ENCODE results near the gene TENT4B. TPM values are rescaled to one million over a fixed set of nuclear protein-coding genes. Genes with fewer than 3 reads are reported as not detected.
"Not testable (repeated sequence)": the region's sequence is repeated elsewhere in the genome, so short reads cannot be mapped to it uniquely, and the experiment has no call there.

The TENT4B gene
- polyA plus RNA-seq, 6 donors from 2014 or later, result 3.3 to 8.5 (median 4.6) TPM

DNA sequence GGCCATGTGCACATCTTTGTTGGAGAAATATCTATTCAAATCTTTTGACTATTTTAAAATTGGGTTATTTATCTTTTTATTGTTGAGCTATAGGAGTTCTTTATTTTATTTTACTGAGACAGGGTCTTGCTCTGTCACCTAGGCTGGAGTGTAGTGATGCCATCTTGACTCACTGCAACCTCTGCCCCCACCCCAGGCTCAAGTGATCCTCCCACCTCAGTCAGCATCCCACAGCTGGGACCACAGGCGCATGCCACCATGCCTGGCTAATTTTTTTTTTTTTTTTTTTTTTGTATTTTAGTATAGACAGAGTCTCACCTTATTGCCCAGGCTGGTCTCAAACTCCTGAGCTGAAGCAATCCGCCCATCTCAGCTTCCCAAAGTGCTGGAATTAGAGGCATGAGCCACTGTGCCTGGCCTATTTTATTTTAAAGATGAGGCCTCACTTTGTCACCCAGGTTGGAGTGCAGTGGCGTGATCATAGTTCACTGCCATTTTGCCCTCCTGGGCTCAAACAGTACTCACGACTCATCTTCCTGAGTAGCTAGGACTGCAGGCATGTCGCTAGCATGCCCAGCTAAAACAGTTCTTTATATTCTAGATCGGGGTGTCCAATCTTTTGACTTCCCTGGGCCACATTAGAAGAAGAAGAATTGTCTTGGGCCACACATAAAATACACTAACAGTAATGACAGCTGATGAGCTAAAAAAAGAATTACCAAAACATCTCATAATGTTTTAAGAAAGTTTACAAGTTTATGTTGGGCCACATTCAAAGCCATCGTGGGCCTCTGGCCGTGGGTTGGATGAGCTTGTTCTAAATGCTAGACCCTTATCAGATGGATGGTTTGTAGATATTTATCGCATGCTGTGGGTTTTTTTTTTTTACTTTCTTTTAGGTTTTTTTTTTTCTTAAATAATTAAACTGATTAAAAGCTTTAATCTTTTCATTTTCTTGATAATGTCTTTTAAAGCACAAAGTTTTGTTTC, 13.7 kb downstream of the TENT4B start:
- H3K4me3 Mint-ChIP-seq, result peak overlapping the region in 3 of 8 donors; percentile 42 to 87 (median 76)
- DNase-seq, result no peak
- no peaks in the 10 kb centered on the region for H3K36me3 Mint-ChIP-seq
- peaks cover 25 to 66% (median 50%) of the 10 kb centered on the region in 3 donors for H3K4me1 Mint-ChIP-seq
- no peaks in the 10 kb centered on the region for H3K9me3 Mint-ChIP-seq
- no peaks in the 10 kb centered on the region for H3K27me3 Mint-ChIP-seq
- peak overlapping the region in 3 of 6 donors; percentile 46 to 84 (median 62) for H3K27ac Mint-ChIP-seq
- ATAC-seq (ENCODE audit: low read depth in 2 of 2), result no peak

DNA sequence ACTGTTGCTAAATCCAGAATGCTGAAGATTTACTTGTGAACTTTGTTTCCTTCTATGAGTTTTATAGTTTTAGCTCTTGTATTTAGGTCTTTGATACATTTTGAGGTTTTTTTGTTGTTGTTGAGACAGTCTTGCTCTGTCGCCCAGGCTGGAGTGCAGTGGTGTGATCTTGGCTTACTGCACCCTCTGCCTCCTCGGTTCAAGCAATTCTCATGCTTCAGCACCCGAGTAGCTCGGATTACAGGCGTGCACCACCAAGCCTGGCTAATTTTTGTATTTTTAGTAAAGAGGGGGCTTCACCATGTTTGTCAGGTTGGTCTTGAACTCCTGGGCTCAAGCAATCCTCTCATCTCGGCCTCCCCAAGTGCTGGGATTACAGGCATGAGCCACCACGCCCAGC, 14.4 kb downstream of the TENT4B start:
- no peak for ATAC-seq (ENCODE audit: low read depth in 2 of 2)
- Mint-ChIP-seq H3K4me3 (peak overlapping the region in 6 of 8 donors; percentile 15 to 87 (median 40)), H3K36me3 (no peaks in the 10 kb centered on the region), H3K4me1 (peaks cover 24 to 65% (median 50%) of the 10 kb centered on the region in 3 donors), H3K9me3 (no peaks in the 10 kb centered on the region), H3K27me3 (no peaks in the 10 kb centered on the region), H3K27ac (peak overlapping the region in 3 of 6 donors; percentile 62 to 84 (median 70))
- DNase-seq, result no peak

DNA sequence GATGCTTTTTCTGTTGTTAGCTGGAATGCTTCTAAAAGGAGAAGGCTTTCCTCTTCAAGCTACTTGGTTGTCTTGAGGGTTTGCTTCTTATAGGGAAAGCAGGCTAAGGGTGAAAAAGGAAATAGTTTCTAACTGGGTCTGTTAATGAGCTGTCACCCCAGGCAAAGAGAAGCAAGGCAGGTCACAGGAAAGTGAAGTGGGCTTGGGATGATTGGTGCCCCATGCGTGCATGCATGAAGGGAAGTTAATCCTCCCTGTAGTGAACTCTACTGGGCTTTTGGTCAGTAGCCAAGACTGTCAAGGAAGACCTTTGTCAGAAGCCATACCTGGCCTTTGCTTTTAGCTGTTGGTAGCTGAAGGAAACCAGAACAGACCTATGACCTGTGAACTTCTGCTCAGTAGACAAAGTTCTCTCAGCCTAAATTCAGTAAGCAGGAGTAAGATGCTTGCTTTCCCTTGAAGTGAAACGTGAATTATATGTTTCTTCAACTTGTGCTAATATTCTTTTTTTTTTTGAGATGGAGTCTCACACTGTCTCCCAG, 16.5 kb downstream of the TENT4B start:
- DNase-seq, result no peak
- H3K27me3 Mint-ChIP-seq, result no peaks in the 10 kb centered on the region
- no peak for ATAC-seq (ENCODE audit: low read depth in 2 of 2)
- peaks cover 35 to 68% (median 57%) of the 10 kb centered on the region in 3 donors for H3K4me1 Mint-ChIP-seq
- H3K4me3 Mint-ChIP-seq, result peak overlapping the region in 2 of 8 donors; percentile 3 to 33
- H3K36me3 Mint-ChIP-seq, result no peaks in the 10 kb centered on the region
- peak overlapping the region in 3 of 6 donors; percentile 19 to 63 (median 24) for H3K27ac Mint-ChIP-seq
- no peaks in the 10 kb centered on the region for H3K9me3 Mint-ChIP-seq

DNA sequence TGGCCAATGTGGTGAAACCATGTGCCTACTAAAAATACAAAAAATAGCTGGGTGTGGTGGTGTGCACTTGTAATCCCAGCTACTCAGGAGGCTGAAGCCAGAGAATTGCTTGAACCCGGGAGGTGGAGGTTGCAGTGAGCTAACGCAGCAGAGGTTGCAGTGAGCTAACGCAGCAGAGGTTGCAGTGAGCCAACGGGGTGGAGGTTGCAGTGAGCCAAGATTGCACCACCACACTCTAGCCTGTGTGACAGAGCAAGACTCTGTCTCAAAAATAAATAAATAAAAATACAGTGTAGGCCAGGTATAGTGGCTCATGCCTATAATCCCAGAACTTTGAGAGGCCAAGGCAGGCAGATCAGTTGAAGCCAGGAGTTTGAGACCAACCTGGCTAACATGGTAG, 18.7 kb downstream of the TENT4B start:
- not testable (repeated sequence) for H3K4me3 Mint-ChIP-seq; H3K36me3 Mint-ChIP-seq; H3K9me3 Mint-ChIP-seq; DNase-seq; H3K27me3 Mint-ChIP-seq; ATAC-seq (ENCODE audit: low read depth in 2 of 2)
- H3K27ac Mint-ChIP-seq, result peak overlapping the region in 1 of 6 donors; percentile 80
- peaks cover 26 to 69% (median 59%) of the 10 kb centered on the region in 3 donors for H3K4me1 Mint-ChIP-seq

DNA sequence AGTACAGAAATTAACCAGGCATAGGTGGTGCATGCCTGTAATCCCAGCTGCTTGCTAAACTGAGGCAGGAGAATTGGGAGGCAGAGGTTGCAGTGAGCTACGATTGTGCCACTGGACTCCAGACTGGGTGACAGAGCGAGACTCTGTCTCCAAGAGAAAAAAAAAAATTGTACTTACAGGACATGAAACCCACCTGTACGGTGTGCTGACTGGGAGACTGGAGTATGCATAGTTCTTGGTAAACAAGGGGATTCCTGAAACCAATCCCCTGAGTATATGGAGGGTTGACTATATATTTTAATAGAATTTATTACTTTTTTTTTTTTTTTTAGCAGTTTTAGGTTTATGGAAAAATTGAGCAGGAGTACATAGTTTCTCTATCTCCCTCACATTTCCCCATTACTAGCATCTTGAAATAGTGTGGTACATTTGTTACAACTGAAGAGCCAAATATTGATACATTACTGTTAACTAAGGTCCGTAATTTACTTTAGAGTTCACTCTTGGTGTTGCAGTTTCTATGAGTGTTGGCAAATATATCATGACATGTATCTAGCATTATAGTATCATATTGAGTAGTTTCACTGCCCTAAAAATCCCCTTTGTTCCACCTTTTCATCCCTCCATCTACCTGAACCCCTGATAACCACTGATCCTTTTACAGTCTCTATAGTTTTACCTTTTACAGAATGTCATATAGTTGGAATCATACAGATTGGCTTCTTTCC, 19.3 kb downstream of the TENT4B start:
- no peak overlapping the region for H3K4me3 Mint-ChIP-seq

DNA sequence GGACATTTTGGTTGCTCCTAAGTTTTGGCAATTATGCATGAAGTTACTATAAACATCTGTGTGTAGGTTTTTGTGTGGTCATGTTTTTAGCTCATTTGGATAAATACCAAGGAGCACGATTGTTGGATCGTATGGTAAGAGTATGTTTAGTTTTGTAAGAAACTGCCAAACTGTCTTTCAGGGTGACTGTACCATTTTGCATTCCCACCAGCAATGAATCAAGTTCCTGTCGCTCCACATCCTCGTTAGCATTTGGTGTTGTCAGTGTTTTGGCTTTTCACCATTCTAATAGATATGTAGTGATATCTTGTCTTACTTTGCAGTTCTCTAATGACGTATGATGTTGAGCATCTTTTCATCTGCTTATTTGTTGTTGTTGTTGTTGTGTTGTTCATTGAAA, 20.2 kb downstream of the TENT4B start:
- Mint-ChIP-seq H3K4me3 (no peak overlapping the region), H3K9me3 (no peaks in the 10 kb centered on the region), H3K4me1 (peaks cover 19 to 62% (median 56%) of the 10 kb centered on the region in 3 donors), H3K27me3 (no peaks in the 10 kb centered on the region), H3K36me3 (no peaks in the 10 kb centered on the region), H3K27ac (peak overlapping the region in 1 of 6 donors; percentile 60)
- ATAC-seq (ENCODE audit: low read depth in 2 of 2) (no peak), DNase-seq (no peak)

More for the DNA sequence above, 19.3 kb downstream of the TENT4B start:
- no peaks in the 10 kb centered on the region for H3K9me3 Mint-ChIP-seq
- H3K27me3 Mint-ChIP-seq, result no peaks in the 10 kb centered on the region
- ATAC-seq (ENCODE audit: low read depth in 2 of 2), result no peak
- peaks cover 22 to 66% (median 55%) of the 10 kb centered on the region in 3 donors for H3K4me1 Mint-ChIP-seq
- no peak for DNase-seq
- peak overlapping the region in 1 of 6 donors; percentile 80 for H3K27ac Mint-ChIP-seq
- no peaks in the 10 kb centered on the region for H3K36me3 Mint-ChIP-seq

DNA sequence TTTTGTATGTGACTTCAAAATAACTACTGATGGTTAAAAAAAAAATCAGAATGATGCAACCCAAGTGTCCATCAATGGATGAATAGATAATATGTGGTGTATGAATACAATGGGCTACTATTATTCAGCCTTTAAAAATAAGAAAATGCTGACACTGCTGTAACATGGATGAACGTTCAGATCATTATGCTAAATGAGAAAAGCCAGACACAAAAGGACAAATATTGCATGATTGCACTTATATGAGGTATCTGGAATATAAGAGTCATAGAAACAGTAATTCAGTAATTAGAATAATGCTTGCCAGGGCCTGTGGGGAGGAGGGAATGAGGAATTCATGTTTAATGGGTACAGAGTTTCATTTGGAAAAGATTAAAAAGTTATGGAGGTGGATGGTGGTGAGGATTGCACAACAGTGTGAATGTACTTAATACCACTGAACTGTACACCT, 25.4 kb downstream of the TENT4B start:
- Mint-ChIP-seq H3K4me1 (peaks cover 16 to 41% (median 34%) of the 10 kb centered on the region in 3 donors), H3K4me3 (no peak overlapping the region), H3K27ac (no peak overlapping the region), H3K9me3 (no peaks in the 10 kb centered on the region), H3K36me3 (peaks cover 0 to 4% of the 10 kb centered on the region in 2 donors), H3K27me3 (no peaks in the 10 kb centered on the region)
- DNase-seq (no peak), ATAC-seq (ENCODE audit: low read depth in 2 of 2) (no peak)

DNA sequence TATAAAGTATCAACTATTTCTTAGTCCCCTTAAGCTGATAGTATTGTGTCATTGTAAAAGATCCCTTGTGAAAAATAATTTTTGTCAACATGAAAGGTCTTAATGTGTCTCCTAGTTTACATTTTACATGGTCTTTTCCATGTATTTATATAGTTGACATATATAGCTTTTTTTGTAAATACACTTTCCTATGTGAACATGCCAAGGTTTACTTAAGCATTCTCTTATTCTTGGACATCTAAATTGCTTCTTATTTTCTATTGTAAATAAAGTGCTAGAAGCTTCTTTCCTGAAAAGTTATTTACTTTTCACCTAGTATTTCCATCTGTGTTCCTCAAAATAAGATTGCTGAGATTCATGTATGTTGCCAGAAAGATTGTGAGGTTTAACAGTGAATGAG, 29.3 kb downstream of the TENT4B start:
- H3K4me1 Mint-ChIP-seq, result peaks cover 31 to 38% (median 33%) of the 10 kb centered on the region in 3 donors
- ATAC-seq (ENCODE audit: low read depth in 2 of 2) (no peak), DNase-seq (no peak)
- H3K27ac Mint-ChIP-seq, result peak overlapping the region in 1 of 6 donors; percentile 52
- no peak overlapping the region for H3K4me3 Mint-ChIP-seq
- no peaks in the 10 kb centered on the region for H3K27me3 Mint-ChIP-seq
- H3K9me3 Mint-ChIP-seq, result no peaks in the 10 kb centered on the region
- H3K36me3 Mint-ChIP-seq, result peaks cover 0 to 4% of the 10 kb centered on the region in 2 donors

DNA sequence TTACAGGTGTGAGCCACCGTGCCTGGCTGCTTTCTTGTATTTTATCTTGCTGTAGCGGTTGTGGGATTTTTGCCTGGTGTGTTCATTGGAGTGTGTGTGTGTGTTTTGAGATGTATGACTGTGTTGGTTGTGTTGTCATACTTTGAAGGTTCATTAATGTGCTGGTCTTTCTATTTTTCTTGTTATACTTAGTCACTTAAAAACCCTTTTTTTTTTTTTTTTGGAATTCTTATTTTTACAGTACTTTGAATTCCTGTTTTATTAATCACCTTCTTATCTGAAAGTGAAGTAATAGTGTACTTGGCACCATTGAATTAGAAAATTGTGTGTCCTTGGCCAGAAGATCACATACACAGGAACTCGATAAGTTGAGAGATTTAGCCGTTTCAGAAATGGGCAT, 30.2 kb downstream of the TENT4B start:
- Mint-ChIP-seq H3K27me3 (no peaks in the 10 kb centered on the region), H3K4me1 (peaks cover 31 to 38% (median 33%) of the 10 kb centered on the region in 3 donors), H3K36me3 (peaks cover 0 to 4% of the 10 kb centered on the region in 2 donors), H3K4me3 (no peak overlapping the region), H3K27ac (peak overlapping the region in 2 of 6 donors; percentile 49 to 64), H3K9me3 (no peaks in the 10 kb centered on the region)
- DNase-seq, result no peak
- ATAC-seq (ENCODE audit: low read depth in 2 of 2), result no peak

DNA sequence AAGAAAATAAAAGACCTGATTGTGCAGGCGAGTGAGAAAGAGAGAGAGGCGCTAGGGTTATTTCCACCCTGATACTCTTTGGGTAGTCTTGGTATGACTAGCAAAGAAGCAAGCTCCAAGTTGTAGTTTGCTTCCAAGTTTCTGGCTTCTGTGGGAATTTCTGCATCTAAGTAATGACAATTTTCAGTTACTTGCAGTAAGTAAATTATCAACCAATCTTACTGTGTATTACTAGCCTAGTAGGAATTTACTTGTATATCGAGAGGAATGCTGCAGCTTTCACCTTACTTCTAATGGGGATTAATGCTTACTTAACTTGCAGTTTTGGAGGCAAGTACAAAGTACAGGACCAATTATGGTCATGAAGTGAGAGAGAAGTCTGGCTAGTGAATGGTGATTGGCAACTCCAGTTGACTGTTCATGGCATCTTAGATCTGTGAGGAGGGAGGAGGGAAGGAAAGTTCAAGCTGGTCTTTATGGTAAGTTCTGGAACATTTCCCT, 31.9 kb downstream of the TENT4B start:
- Mint-ChIP-seq H3K36me3 (no peaks in the 10 kb centered on the region), H3K27ac (peak overlapping the region in 3 of 6 donors; percentile 2 to 36 (median 13)), H3K27me3 (no peaks in the 10 kb centered on the region), H3K4me3 (no peak overlapping the region), H3K4me1 (peaks cover 25 to 38% (median 29%) of the 10 kb centered on the region in 3 donors), H3K9me3 (no peaks in the 10 kb centered on the region)
- ATAC-seq (ENCODE audit: low read depth in 2 of 2) (no peak), DNase-seq (no peak)

DNA sequence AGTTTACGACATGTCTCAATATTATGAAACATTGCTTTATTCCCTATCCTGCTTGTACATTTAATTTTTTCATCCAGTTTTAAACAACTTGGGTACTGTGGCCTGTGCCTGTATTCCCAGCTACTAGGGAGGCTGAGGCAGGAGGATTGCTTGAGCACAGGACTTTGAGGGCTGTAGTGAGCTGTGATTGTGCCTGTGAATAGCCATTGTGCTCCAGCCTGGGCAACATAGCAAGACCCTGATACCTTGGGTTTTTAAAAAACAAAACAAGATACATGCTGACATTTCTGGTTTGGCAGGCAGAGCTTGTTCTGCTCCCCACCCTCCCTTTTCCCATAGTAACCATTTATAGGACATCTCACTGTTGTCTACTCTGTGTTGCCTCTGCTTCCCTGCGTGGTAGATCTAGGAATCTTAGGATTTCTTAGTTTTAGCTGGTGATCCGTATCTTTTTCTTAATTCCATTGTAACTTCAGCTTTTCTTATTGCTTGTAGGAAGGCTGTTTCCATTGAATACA, 35.6 kb downstream of the TENT4B start:
- no peak overlapping the region for H3K4me3 Mint-ChIP-seq
- ATAC-seq (ENCODE audit: low read depth in 2 of 2), result no peak
- H3K27me3 Mint-ChIP-seq, result no peaks in the 10 kb centered on the region
- no peak for DNase-seq
- H3K4me1 Mint-ChIP-seq, result peaks cover 31 to 42% (median 35%) of the 10 kb centered on the region in 3 donors
- peak overlapping the region in 1 of 6 donors; percentile 63 for H3K27ac Mint-ChIP-seq
- H3K9me3 Mint-ChIP-seq, result peaks cover 0 to 4% (median 0%) of the 10 kb centered on the region in 7 donors
- H3K36me3 Mint-ChIP-seq, result no peaks in the 10 kb centered on the region

DNA sequence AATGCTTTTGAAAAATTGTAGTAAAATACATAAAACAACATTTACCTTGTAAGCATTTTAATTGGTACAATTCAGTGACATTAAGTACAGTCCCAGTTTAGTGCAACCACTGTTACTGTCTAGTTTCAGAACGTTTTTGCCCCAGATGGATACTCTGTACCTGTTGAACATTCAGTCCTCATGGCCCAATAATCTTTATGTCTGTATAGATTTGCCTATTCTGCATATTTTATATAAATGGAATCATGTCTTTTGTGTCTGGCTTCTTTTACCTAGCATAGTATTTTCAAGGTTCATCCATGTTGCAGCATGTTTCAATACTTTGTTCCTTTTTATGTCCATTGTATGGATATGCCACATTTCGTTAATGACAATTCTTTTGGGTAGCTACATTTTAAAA, 37.2 kb downstream of the TENT4B start:
- no peaks in the 10 kb centered on the region for H3K27me3 Mint-ChIP-seq
- no peak for DNase-seq
- no peak for ATAC-seq (ENCODE audit: low read depth in 2 of 2)
- peaks cover 0 to 4% (median 0%) of the 10 kb centered on the region in 7 donors for H3K9me3 Mint-ChIP-seq
- no peaks in the 10 kb centered on the region for H3K36me3 Mint-ChIP-seq
- H3K27ac Mint-ChIP-seq, result no peak overlapping the region
- peaks cover 38 to 51% (median 42%) of the 10 kb centered on the region in 3 donors for H3K4me1 Mint-ChIP-seq
- no peak overlapping the region for H3K4me3 Mint-ChIP-seq

Data from naive B cell (primary cell).